Mesenchymal stem cell (in vitro differentiated cells and primary cell): ENCODE results near the gene PGS1.

ENCODE experiments used
- DNase-seq: peaks from one replicate; pipeline ENCODE4 v3.0.0-alpha.2; 2013
- H2AFZ ChIP-seq: one replicate; pipeline ENCODE4 v1.6.1; 2013; ENCODE audit warnings: low read depth, mild to moderate bottlenecking, control low read depth, inconsistent platforms, low read length, moderate library complexity
- H2AK5ac ChIP-seq: 2 replicates; pipeline ENCODE4 v1.6.1; 2013; ENCODE audit warnings: low read length, moderate library complexity, mild to moderate bottlenecking, inconsistent platforms; ENCODE audit not compliant: severe bottlenecking
- H2BK120ac ChIP-seq: one replicate; pipeline ENCODE4 v1.6.1; 2013; ENCODE audit warnings: low read depth, mild to moderate bottlenecking, inconsistent platforms, low read length, moderate library complexity
- H2BK12ac ChIP-seq, 2 experiments: one replicate each; pipeline ENCODE4 v1.6.1; 2013; ENCODE audit warnings: inconsistent platforms in 2 of 2, low read length in 2 of 2, mild to moderate bottlenecking in 2 of 2, moderate library complexity in 2 of 2, control low read depth in 1 of 2
- H2BK15ac ChIP-seq: one replicate; pipeline ENCODE4 v1.6.1; 2013; ENCODE audit warnings: mild to moderate bottlenecking, low read depth, inconsistent platforms; ENCODE audit not compliant: poor library complexity, severe bottlenecking
- H2BK5ac ChIP-seq: 2 replicates; pipeline ENCODE4 v1.6.1; 2013; ENCODE audit warnings: low read depth, mild to moderate bottlenecking, low read length, control low read depth, inconsistent platforms; ENCODE audit not compliant: poor library complexity, severe bottlenecking
- H3K14ac ChIP-seq, 2 experiments: one replicate each; pipeline ENCODE4 v1.6.1; 2013; ENCODE audit warnings: inconsistent platforms in 2 of 2, low read length in 2 of 2, control low read depth in 1 of 2, mild to moderate bottlenecking in 1 of 2, moderate library complexity in 1 of 2
- H3K18ac ChIP-seq, 2 experiments: one replicate each; pipeline ENCODE4 v1.6.1; 2013; ENCODE audit warnings: inconsistent platforms in 2 of 2, low read length in 2 of 2, control low read depth in 1 of 2, low read depth in 1 of 2, mild to moderate bottlenecking in 1 of 2
- H3K23ac ChIP-seq, 2 experiments: one replicate each; pipeline ENCODE4 v1.6.1; 2013; ENCODE audit warnings: inconsistent platforms in 2 of 2, low read length in 2 of 2, mild to moderate bottlenecking in 2 of 2, moderate library complexity in 2 of 2, control low read depth in 1 of 2
- H3K27ac ChIP-seq: 2 replicates; pipeline ENCODE4 v1.5.1; 2013; ENCODE audit warnings: mild to moderate bottlenecking, moderate library complexity, low read length, control low read depth, inconsistent platforms; ENCODE audit not compliant: poor library complexity, severe bottlenecking
- H3K27me3 ChIP-seq, 2 experiments: 2 replicates each; pipeline versions ENCODE4 v1.6.1 to v1.7.0; 2013; ENCODE audit warnings: low read length in 2 of 2, mild to moderate bottlenecking in 2 of 2, moderate library complexity in 2 of 2, control low read depth in 1 of 2, inconsistent platforms in 1 of 2; ENCODE audit not compliant: control insufficient read depth in 1 of 2, insufficient read depth in 1 of 2
- H3K36me3 ChIP-seq, 2 experiments: 2 replicates each; pipeline versions ENCODE4 v1.6.1 to v1.7.0; 2013; ENCODE audit warnings: low read length in 2 of 2, control low read depth in 1 of 2, inconsistent platforms in 1 of 2, low read depth in 1 of 2, mild to moderate bottlenecking in 1 of 2; ENCODE audit not compliant: insufficient read depth in 2 of 2, control insufficient read depth in 1 of 2
- H3K4ac ChIP-seq, 2 experiments: one replicate each; pipeline ENCODE4 v1.6.1; 2013; ENCODE audit warnings: inconsistent platforms in 2 of 2, low read length in 2 of 2, mild to moderate bottlenecking in 2 of 2, moderate library complexity in 2 of 2, control low read depth in 1 of 2, low read depth in 1 of 2
- H3K4me1 ChIP-seq: 2 replicates; pipeline ENCODE4 v1.6.1; 2013; ENCODE audit warnings: low read depth, low read length, control low read depth; ENCODE audit not compliant: control insufficient read depth, insufficient read depth
- H3K4me2 ChIP-seq: 2 replicates; pipeline ENCODE4 v1.6.1; 2013; ENCODE audit warnings: low read length, mild to moderate bottlenecking, inconsistent platforms; ENCODE audit not compliant: poor library complexity, severe bottlenecking
- H3K4me3 ChIP-seq, 2 experiments: 2 replicates each; pipeline versions ENCODE4 v1.5.1 to v1.7.0; 2013; ENCODE audit warnings: low read length in 2 of 2, mild to moderate bottlenecking in 2 of 2, control low read depth in 1 of 2, low read depth in 1 of 2; ENCODE audit not compliant: insufficient read depth in 1 of 2
- H3K79me1 ChIP-seq: replicated peaks from 2 replicates; pipeline ENCODE4 v1.6.1; 2013; ENCODE audit warnings: mild to moderate bottlenecking, control low read depth, low read length, inconsistent platforms; ENCODE audit not compliant: poor library complexity, severe bottlenecking
- H3K9ac ChIP-seq: 2 replicates; pipeline ENCODE4 v1.7.0; 2013; ENCODE audit warnings: mild to moderate bottlenecking, low read length, moderate library complexity
- H3K9me3 ChIP-seq: 2 replicates; pipeline ENCODE4 v1.7.0; 2013; ENCODE audit warnings: mild to moderate bottlenecking, low read length; ENCODE audit not compliant: control insufficient read depth
- H4K8ac ChIP-seq: one replicate; pipeline ENCODE4 v1.6.1; 2013; ENCODE audit warnings: inconsistent platforms, mild to moderate bottlenecking, low read length, moderate library complexity
- H4K91ac ChIP-seq: one replicate; pipeline ENCODE4 v1.6.1; 2013; ENCODE audit warnings: mild to moderate bottlenecking, low read length, inconsistent platforms
- WGBS: methylation state at CpG from one replicate; pipeline ENCODE4 v1.1.7; 2013; ENCODE audit warnings: mixed read lengths; 5-methylcytosine and 5-hydroxymethylcytosine counted together

PGS1 gene

GRCh38 chr17:78365561-78366108 lies 12.8 kb upstream of the PGS1 start:
- Histone ChIP-seq H2BK12ac (peak overlapping the region; percentile 69 to 90), H3K36me3 (no peaks in the 10 kb centered on the region), H3K14ac (no peak overlapping the region), H3K79me1 (no peaks in the 10 kb centered on the region), H2BK120ac (peak overlapping the region; percentile 82), H3K18ac (peak overlapping the region; percentile 82 to 91), H2BK5ac (peak overlapping the region; percentile 97), H4K91ac (peak overlapping the region; percentile 89), H3K4ac (peak overlapping the region; percentile 55 to 83), H3K23ac (no peak overlapping the region), H2BK15ac (peak overlapping the region; percentile 66), H2AFZ (no peak overlapping the region), H3K4me1 (peaks cover 45% of the 10 kb centered on the region), H3K27me3 (no peaks in the 10 kb centered on the region), H3K4me3 (no peak overlapping the region), H4K8ac (peak overlapping the region; percentile 91), H3K4me2 (peak overlapping the region; percentile 14), H3K9ac (peak overlapping the region; percentile 26), H3K27ac (peak overlapping the region; percentile 99), H2AK5ac (peak overlapping the region; percentile 89), H3K9me3 (no peaks in the 10 kb centered on the region)
- 18% methylated on average over 13 of the region's 16 CpGs for WGBS
- DNase-seq = peak; percentile 50

- Histone ChIP-seq H4K91ac (peak overlapping the region; percentile 89), H2AK5ac (peak overlapping the region; percentile 89), H3K23ac (no peak overlapping the region), H3K4me2 (peak overlapping the region; percentile 0), H3K4me3 (no peak overlapping the region), H3K36me3 (no peaks in the 10 kb centered on the region), H3K18ac (peak overlapping the region; percentile 61 to 96), H3K14ac (peak overlapping the region in 1 of 2 experiments; percentile 36), H4K8ac (peak overlapping the region; percentile 91), H3K4ac (peak overlapping the region; percentile 21 to 35), H2BK15ac (peak overlapping the region; percentile 80), H3K9ac (peak overlapping the region; percentile 26), H2BK5ac (peak overlapping the region; percentile 97), H3K4me1 (peaks cover 40% of the 10 kb centered on the region), H3K9me3 (no peaks in the 10 kb centered on the region), H3K27me3 (no peaks in the 10 kb centered on the region), H2BK12ac (peak overlapping the region; percentile 69 to 90), H3K79me1 (no peaks in the 10 kb centered on the region), H3K27ac (peak overlapping the region; percentile 99), H2AFZ (no peak overlapping the region), H2BK120ac (peak overlapping the region; percentile 82)
- 73% methylated on average over 17 of the region's 18 CpGs for WGBS
- peak; percentile 39 for DNase-seq
These were observed 12.2 kb upstream of the PGS1 start for GRCh38 chr17:78366109-78366848.

GRCh38 chr17:78367193-78367592 lies 11.3 kb upstream of the PGS1 start:
- no peak overlapping the region for H3K9ac ChIP-seq
- H3K4ac ChIP-seq = peak overlapping the region in 1 of 2 experiments; percentile 51
- H3K27me3 ChIP-seq = no peaks in the 10 kb centered on the region
- H3K14ac ChIP-seq = no peak overlapping the region
- no peaks in the 10 kb centered on the region for H3K9me3 ChIP-seq
- H3K4me3 ChIP-seq = no peak overlapping the region
- H3K23ac ChIP-seq = no peak overlapping the region
- H3K36me3 ChIP-seq = no peaks in the 10 kb centered on the region
- H3K4me2 ChIP-seq = no peak overlapping the region
- H2BK120ac ChIP-seq = no peak overlapping the region
- H3K79me1 ChIP-seq = no peaks in the 10 kb centered on the region
- no peak overlapping the region for H4K8ac ChIP-seq
- 93% methylated on average over 5 of the region's 5 CpGs for WGBS
- H2BK5ac ChIP-seq = no peak overlapping the region
- no peak overlapping the region for H2AFZ ChIP-seq
- no peak for DNase-seq
- peak overlapping the region; percentile 99 for H3K27ac ChIP-seq
- peak overlapping the region in 1 of 2 experiments; percentile 26 for H3K18ac ChIP-seq
- peaks cover 37% of the 10 kb centered on the region for H3K4me1 ChIP-seq
- H2AK5ac ChIP-seq = peak overlapping the region; percentile 87
- peak overlapping the region in 1 of 2 experiments; percentile 86 for H2BK12ac ChIP-seq
- no peak overlapping the region for H4K91ac ChIP-seq
- no peak overlapping the region for H2BK15ac ChIP-seq

- H3K36me3 ChIP-seq = no peaks in the 10 kb centered on the region
- H3K23ac ChIP-seq = peak overlapping the region in 1 of 2 experiments; percentile 36
- DNase-seq = no peak
- H2BK120ac ChIP-seq = no peak overlapping the region
- peak overlapping the region; percentile 78 for H4K91ac ChIP-seq
- peak overlapping the region in 1 of 2 experiments; percentile 28 for H3K18ac ChIP-seq
- H3K4me2 ChIP-seq = no peak overlapping the region
- no peaks in the 10 kb centered on the region for H3K27me3 ChIP-seq
- no peak overlapping the region for H2AFZ ChIP-seq
- no peak overlapping the region for H3K9ac ChIP-seq
- H3K4me3 ChIP-seq = no peak overlapping the region
- peak overlapping the region in 1 of 2 experiments; percentile 29 for H2BK12ac ChIP-seq
- H4K8ac ChIP-seq = no peak overlapping the region
- H3K14ac ChIP-seq = no peak overlapping the region
- H2BK5ac ChIP-seq = no peak overlapping the region
- 91% methylated on average over 5 of the region's 6 CpGs for WGBS
- peak overlapping the region; percentile 89 for H2AK5ac ChIP-seq
- H3K27ac ChIP-seq = no peak overlapping the region
- no peak overlapping the region for H2BK15ac ChIP-seq
- H3K9me3 ChIP-seq = no peaks in the 10 kb centered on the region
- peaks cover 2% of the 10 kb centered on the region for H3K79me1 ChIP-seq
- no peak overlapping the region for H3K4ac ChIP-seq
- peaks cover 39% of the 10 kb centered on the region for H3K4me1 ChIP-seq
These were observed 10.1 kb upstream of the PGS1 start for GRCh38 chr17:78368348-78368747.
